Colonic mucosa (tissue), 4 donors: Measurements from ENCODE around the gene BLMH. TPM values are rescaled to one million over a fixed set of nuclear protein-coding genes. Genes with fewer than 3 reads are reported as not detected.
"Not testable (repeated sequence)": the region's sequence is repeated elsewhere in the genome, so short reads cannot be mapped to it uniquely, and the experiment has no call there.

ENCODE experiments used
- DNase-seq: peaks from one replicate; pipeline ENCODE4 v3.0.0-alpha.2; 2020
- H3K27ac ChIP-seq: fragments of 200-600 bp; one replicate; pipeline ENCODE4 v1.8.0; 2021
- H3K27me3 ChIP-seq: fragments of 200-600 bp; one replicate; pipeline ENCODE4 v1.8.0; 2021
- H3K36me3 ChIP-seq: fragments of 200-600 bp; one replicate; pipeline ENCODE4 v1.8.0; 2021
- H3K4me1 ChIP-seq: fragments of 200-600 bp; one replicate; pipeline ENCODE4 v1.8.0; 2021; ENCODE audit warnings: mild to moderate bottlenecking
- H3K4me3 ChIP-seq: fragments of 200-600 bp; one replicate; pipeline ENCODE4 v1.8.0; 2021
- H3K9ac ChIP-seq, 2 donors: one replicate each; pipeline ENCODE4 v1.7.0; 2013; ENCODE audit warnings: control low read depth in 2 of 2, low read depth in 2 of 2, low read length in 2 of 2
- H3K9me3 ChIP-seq: fragments of 200-600 bp; one replicate; pipeline ENCODE4 v1.8.0; 2021
- CTCF ChIP-seq: fragments of 200-600 bp; IDR thresholded peaks from one replicate; pipeline ENCODE4 v1.8.0; 2022; ENCODE audit warnings: antibody characterized with exemption, mild to moderate bottlenecking
- intact Hi-C: fragments of 100-400 bp; cut with DNase I; formaldehyde crosslinking; loops from one replicate; pipeline ENCODE4 v1.14.1; 2022
- total RNA-seq, 2 donors: library from RNA; stranded (reverse); fragmentation: NEBNext Ultra II Directional in 1 of 2; extraction: Animal tissue kit (Norgen Biotek cat#: 25700) in 1 of 2; gene quantifications; one replicate each; pipeline ENCODE4 v1.2.1, GENCODE V29; 2021
- donor health status: healthy.
- donor health status: DM: no; HTN: no; CAD: no.
- donor health status: DM: no; HTN: no; CAD: no.

BLMH gene
- total RNA-seq, 2 donors from 2014 or later = 21.8 to 33.7 TPM

- Histone ChIP-seq H3K9me3 (no peaks in the 10 kb centered on the region), H3K36me3 (no peaks in the 10 kb centered on the region), H3K27ac (no peak overlapping the region), H3K4me3 (no peak overlapping the region), H3K4me1 (peaks cover 4% of the 10 kb centered on the region), H3K9ac (no peak overlapping the region), H3K27me3 (peaks cover 8% of the 10 kb centered on the region)
- DNase-seq = no peak
- intact Hi-C loops = loop anchor here (10.0 kb wide), 1 partner anchor 106 kb away; no protein-coding TSS in a partner anchor
- TF ChIP-seq CTCF = no peak
These were observed 61.1 kb downstream of the BLMH start for GRCh38 chr17:30230596-30231125.

GRCh38 chr17:30230009-30230408, 61.7 kb downstream of the BLMH start:
- not testable (repeated sequence) for H3K9ac ChIP-seq, DNase-seq, H3K27me3 ChIP-seq, H3K4me3 ChIP-seq, H3K9me3 ChIP-seq, H3K36me3 ChIP-seq, H3K4me1 ChIP-seq, H3K27ac ChIP-seq
- intact Hi-C loops = loop anchor here (10.0 kb wide), 1 partner anchor 105 kb away; no protein-coding TSS in a partner anchor

- no peak overlapping the region for H3K9ac ChIP-seq
- no peak for DNase-seq
- TF ChIP-seq CTCF = no peak
- no peak overlapping the region for H3K4me3 ChIP-seq
- H3K36me3 ChIP-seq = no peaks in the 10 kb centered on the region
- no peak overlapping the region for H3K27ac ChIP-seq
- no peaks in the 10 kb centered on the region for H3K27me3 ChIP-seq
- no peaks in the 10 kb centered on the region for H3K4me1 ChIP-seq
- no peaks in the 10 kb centered on the region for H3K9me3 ChIP-seq
- intact Hi-C loops = no loop called here
These were observed 62.7 kb downstream of the BLMH start for GRCh38 chr17:30229012-30229411.

- no peak overlapping the region for H3K9ac ChIP-seq
- H3K27me3 ChIP-seq = no peaks in the 10 kb centered on the region
- H3K9me3 ChIP-seq = no peaks in the 10 kb centered on the region
- DNase-seq = no peak
- no peak for TF ChIP-seq CTCF
- H3K36me3 ChIP-seq = no peaks in the 10 kb centered on the region
- no peaks in the 10 kb centered on the region for H3K4me1 ChIP-seq
- H3K27ac ChIP-seq = no peak overlapping the region
- no peak overlapping the region for H3K4me3 ChIP-seq
- intact Hi-C loops = no loop called here
These were observed 63.7 kb downstream of the BLMH start for GRCh38 chr17:30228011-30228410.

GRCh38 chr17:30226878-30227277, 64.9 kb downstream of the BLMH start:
- intact Hi-C loops = no loop called here
- no peak for TF ChIP-seq CTCF
- Histone ChIP-seq H3K4me3 (no peak overlapping the region), H3K36me3 (no peaks in the 10 kb centered on the region), H3K9me3 (no peaks in the 10 kb centered on the region), H3K27ac (no peak overlapping the region), H3K4me1 (no peaks in the 10 kb centered on the region), H3K27me3 (no peaks in the 10 kb centered on the region), H3K9ac (no peak overlapping the region)
- DNase-seq = no peak

GRCh38 chr17:30225919-30226553, 65.7 kb downstream of the BLMH start:
- no peaks in the 10 kb centered on the region for H3K27me3 ChIP-seq
- DNase-seq = no peak
- H3K36me3 ChIP-seq = no peaks in the 10 kb centered on the region
- no peak overlapping the region for H3K4me3 ChIP-seq
- H3K9ac ChIP-seq = no peak overlapping the region
- no peak for TF ChIP-seq CTCF
- H3K4me1 ChIP-seq = no peaks in the 10 kb centered on the region
- intact Hi-C loops = no loop called here
- H3K27ac ChIP-seq = no peak overlapping the region
- H3K9me3 ChIP-seq = no peaks in the 10 kb centered on the region
